ENCODE data around the gene ZBTB21.

ZBTB21 gene

DNA sequence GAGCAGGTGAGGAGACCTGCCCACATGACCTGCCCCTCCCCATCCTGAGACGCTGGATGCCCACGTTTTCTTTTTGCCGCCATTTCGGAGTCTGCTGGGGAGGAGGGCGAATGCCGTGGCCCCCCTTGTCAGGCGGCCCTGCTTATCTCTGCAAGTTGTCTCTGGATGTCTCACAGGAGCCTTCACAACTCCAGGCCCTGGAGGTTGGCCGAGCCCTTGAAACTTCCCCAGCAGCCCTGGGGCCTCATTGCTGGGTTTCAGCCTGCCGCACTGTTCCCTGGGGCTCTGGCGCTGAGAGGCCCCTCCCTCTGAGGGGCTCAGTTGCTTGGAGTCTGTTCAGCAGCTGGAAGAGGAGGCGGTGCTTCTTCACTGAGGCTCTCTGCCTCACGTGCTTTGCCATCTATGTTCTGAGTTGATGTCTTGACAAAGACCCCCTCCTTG lies 29.8 kb upstream of the ZBTB21 start:
- no peak for DNase-seq (ENCODE audit: low read depth in 2 of 2)

- DNase-seq (ENCODE audit: low read depth in 2 of 2), result no peak
Observed at GRCh38 chr21:42039470-42039901, 29.3 kb upstream of the ZBTB21 start.

GRCh38 chr21:42038826-42039425 lies 28.8 kb upstream of the ZBTB21 start:
- DNase-seq (ENCODE audit: low read depth in 2 of 2), result no peak

DNA sequence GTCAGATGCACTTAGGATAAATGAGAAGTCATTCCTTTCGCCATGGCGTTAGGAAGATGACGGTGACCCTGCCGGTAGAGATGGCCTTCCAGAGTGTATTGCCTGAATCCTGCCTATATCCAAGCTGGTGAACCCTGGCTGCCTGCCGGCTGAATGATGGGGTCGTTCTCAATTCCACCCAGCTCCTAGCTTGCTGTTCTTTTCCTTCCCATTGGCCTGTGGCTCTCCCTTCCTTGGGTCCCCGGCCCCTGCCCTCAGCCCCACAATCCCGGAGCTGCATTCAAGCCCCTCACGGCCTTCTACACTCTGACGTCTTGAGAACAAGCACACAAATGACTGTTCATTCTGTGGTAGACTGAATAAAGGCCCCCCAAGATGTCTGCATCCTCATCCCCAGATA lies 28.2 kb upstream of the ZBTB21 start:
- no peak for DNase-seq (ENCODE audit: low read depth in 2 of 2)

GRCh38 chr21:42037943-42038342 lies 27.8 kb upstream of the ZBTB21 start:
- no peak for DNase-seq (ENCODE audit: low read depth in 2 of 2)

- no peak for DNase-seq (ENCODE audit: low read depth in 2 of 2)
Observed at GRCh38 chr21:42037516-42037915, 27.4 kb upstream of the ZBTB21 start.

GRCh38 chr21:42036313-42036712 lies 26.2 kb upstream of the ZBTB21 start:
- no peak for DNase-seq (ENCODE audit: low read depth in 2 of 2)

GRCh38 chr21:42032968-42033367 lies 22.8 kb upstream of the ZBTB21 start:
- DNase-seq (ENCODE audit: low read depth in 2 of 2), result no peak

DNA sequence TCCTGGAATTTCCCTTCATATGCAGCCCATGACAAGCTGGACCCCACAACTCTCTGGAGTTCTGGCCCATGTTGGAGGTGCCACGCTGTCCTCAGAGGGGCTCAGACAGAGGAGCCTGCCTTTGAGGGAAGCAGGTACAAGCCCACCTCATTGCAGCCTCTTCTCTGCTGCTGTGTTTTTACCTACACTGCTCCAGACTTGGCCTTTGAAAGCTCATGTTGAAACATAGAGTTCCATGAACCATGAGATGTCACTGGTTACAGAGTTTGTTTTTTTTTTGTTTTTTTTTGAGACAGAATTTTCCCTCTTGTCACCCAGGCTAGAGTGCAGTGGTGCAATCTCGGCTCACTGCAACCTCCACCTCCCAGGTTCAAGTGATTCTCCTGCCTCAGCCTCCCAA lies 22.1 kb upstream of the ZBTB21 start:
- no peak for DNase-seq (ENCODE audit: low read depth in 2 of 2)

- DNase-seq (ENCODE audit: low read depth in 2 of 2), result no peak
Observed at GRCh38 chr21:42031816-42032215, 21.7 kb upstream of the ZBTB21 start.

- no peak for DNase-seq (ENCODE audit: low read depth in 2 of 2)
Observed at GRCh38 chr21:42031241-42031640, 21.1 kb upstream of the ZBTB21 start.

DNA sequence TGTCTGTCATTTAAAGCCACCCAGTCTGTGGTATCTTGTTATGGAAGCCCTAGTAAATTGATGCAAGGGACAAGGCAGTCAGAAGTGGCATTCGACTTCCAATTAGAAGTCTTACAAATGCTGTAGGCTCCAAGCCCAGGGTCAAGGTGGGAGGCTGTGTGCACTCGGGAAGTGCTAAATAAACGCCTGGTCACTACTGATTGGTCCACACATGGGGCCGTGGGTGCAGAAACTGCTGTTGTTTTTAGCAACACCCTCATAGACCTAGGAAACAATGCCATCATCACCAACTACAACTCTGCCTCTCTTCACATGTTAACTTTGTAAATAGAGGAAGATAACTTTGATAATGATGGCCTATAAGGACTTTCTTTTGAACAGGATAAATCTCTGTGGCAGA lies 20.2 kb upstream of the ZBTB21 start:
- no peak for DNase-seq (ENCODE audit: low read depth in 2 of 2)

- no peak for DNase-seq (ENCODE audit: low read depth in 2 of 2)
Observed at GRCh38 chr21:42028766-42029425, 18.7 kb upstream of the ZBTB21 start.

- DNase-seq (ENCODE audit: low read depth in 2 of 2), result no peak
Observed at GRCh38 chr21:42027822-42028765, 17.9 kb upstream of the ZBTB21 start.

DNA sequence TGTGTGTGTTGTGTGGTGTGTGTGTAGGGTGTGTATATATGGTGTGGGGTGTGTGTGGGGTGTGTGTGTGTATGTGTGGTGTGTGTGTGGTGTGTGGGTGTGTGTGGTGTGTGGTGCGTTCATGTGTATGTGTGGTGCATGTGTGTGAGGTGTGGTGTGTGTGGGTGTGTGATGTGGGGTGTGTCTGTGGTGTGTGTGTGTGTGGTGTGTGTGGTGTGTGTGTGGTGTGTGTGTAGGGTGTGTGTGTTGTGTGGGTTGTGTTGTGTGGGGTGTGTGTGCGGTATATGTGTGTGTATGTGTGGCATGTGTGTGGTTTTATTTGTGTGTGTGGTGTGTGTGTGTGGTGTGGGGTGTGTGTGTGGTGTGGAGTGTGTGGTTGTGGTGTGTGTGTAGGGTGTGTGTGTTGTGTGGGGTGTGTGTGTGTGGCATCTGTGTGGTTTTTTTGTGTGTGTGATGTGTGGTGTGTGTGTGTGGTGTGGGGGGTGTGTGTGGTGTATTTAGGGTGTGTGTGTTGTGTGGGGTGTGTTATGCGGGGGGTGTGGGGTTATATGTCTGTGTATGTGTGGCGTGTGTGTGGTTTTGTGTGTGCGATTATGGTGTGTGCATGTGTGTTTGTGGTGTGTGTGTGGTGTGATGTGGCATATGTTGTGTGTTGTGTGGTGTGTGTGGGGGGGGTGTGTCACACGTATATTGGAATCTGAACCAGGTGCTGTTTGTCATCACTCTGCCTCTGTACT lies 17.1 kb upstream of the ZBTB21 start:
- DNase-seq (ENCODE audit: low read depth in 2 of 2), result no peak

DNA sequence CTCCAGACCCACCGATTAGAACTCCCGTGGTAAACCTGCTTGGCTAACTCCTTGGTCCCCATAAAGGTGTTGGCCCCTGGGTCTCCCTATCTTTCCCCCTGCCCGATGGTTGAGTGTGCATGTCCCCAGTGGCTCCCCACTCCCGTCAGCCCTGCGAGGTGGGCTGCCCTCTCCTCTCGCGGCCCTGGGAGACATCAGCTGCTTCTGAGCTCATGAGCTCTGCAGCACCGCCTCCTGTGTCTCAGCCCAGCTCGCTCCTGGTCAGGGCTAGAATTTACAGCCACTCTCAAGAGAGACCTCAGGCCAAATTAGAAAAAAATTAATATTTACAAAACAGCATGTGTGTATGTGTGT lies 15.9 kb upstream of the ZBTB21 start:
- no peak for DNase-seq (ENCODE audit: low read depth in 2 of 2)

GRCh38 chr21:42025376-42026081 lies 15.4 kb upstream of the ZBTB21 start:
- DNase-seq (ENCODE audit: low read depth in 2 of 2), result no peak

- no peak for DNase-seq (ENCODE audit: low read depth in 2 of 2)
Observed at GRCh38 chr21:42022906-42023305, 12.7 kb upstream of the ZBTB21 start.

GRCh38 chr21:42022091-42022430 lies 11.9 kb upstream of the ZBTB21 start:
- no peak for DNase-seq (ENCODE audit: low read depth in 2 of 2)

- DNase-seq (ENCODE audit: low read depth in 2 of 2), result no peak
Observed at GRCh38 chr21:42021371-42022090, 11.4 kb upstream of the ZBTB21 start.

- no peak for DNase-seq (ENCODE audit: low read depth in 2 of 2)
Observed at GRCh38 chr21:42019706-42020105, 9.5 kb upstream of the ZBTB21 start.

Measured in activated CD8-positive, alpha-beta memory T cell treated with anti-CD3 and anti-CD28 coated beads for 4 hours (primary cell).